Middle frontal gyrus (tissue), 1 donor: Measurements from ENCODE around the gene NDST3.

Source experiments
- DNase-seq: peaks from one replicate; pipeline ENCODE4 v3.0.0-alpha.2; 2015; ENCODE audit warnings: low spot score; ENCODE audit errors: extremely low spot score

NDST3 gene

GRCh38 chr4:118034053-118034785 lies at the start of gene NDST3:
NDST3 (plus strand) TSS chr4:118034486; CDS start chr4:118053911, 19,425 bp downstream.
- peak; percentile 53 for DNase-seq

- no peak for DNase-seq
Measured at GRCh38 chr4:117986321-117986720, 48.0 kb upstream of the NDST3 start.

GRCh38 chr4:117987464-117987863 lies 46.8 kb upstream of the NDST3 start:
- no peak for DNase-seq

GRCh38 chr4:117996891-117997290 lies 37.4 kb upstream of the NDST3 start:
- no peak for DNase-seq

GRCh38 chr4:118004088-118004487 lies 30.2 kb upstream of the NDST3 start:
- DNase-seq: no peak

- no peak for DNase-seq
Measured at GRCh38 chr4:118005883-118006282, 28.4 kb upstream of the NDST3 start.

- DNase-seq: no peak
Measured at GRCh38 chr4:118012142-118012541, 22.1 kb upstream of the NDST3 start.

- no peak for DNase-seq
Measured at GRCh38 chr4:118014831-118015230, 19.5 kb upstream of the NDST3 start.

GRCh38 chr4:118018381-118019145 lies 15.7 kb upstream of the NDST3 start:
- no peak for DNase-seq

- DNase-seq: no peak
Measured at GRCh38 chr4:118026806-118027205, 7.5 kb upstream of the NDST3 start.

GRCh38 chr4:118029224-118029623 lies 5.1 kb upstream of the NDST3 start:
- no peak for DNase-seq

GRCh38 chr4:118032691-118033090 lies 1.6 kb upstream of the NDST3 start:
- DNase-seq: no peak

- DNase-seq: peak; percentile 45
Measured at GRCh38 chr4:118033148-118034052, 886 bp upstream of the NDST3 start.

GRCh38 chr4:118035309-118035708 lies 1.0 kb downstream of the NDST3 start:
- no peak for DNase-seq

GRCh38 chr4:118036336-118036735 lies 2.0 kb downstream of the NDST3 start:
- DNase-seq: no peak

GRCh38 chr4:118037955-118038354 lies 3.7 kb downstream of the NDST3 start:
- no peak for DNase-seq

GRCh38 chr4:118046323-118046722 lies 12.0 kb downstream of the NDST3 start:
- DNase-seq: no peak

GRCh38 chr4:118047043-118047442 lies 12.8 kb downstream of the NDST3 start:
- no peak for DNase-seq

- DNase-seq: no peak
Measured at GRCh38 chr4:118058955-118059354, 24.7 kb downstream of the NDST3 start.

GRCh38 chr4:118059397-118059796 lies 25.1 kb downstream of the NDST3 start:
- DNase-seq: no peak

GRCh38 chr4:118076958-118077766 lies 42.9 kb downstream of the NDST3 start:
- no peak for DNase-seq
